Activated CD4-positive, alpha-beta T cell treated with anti-CD3 and anti-CD28 coated beads, Interleukin-2, amount 50 U/mL, for 48 hours (primary cell): ENCODE results near the gene FKBP1A.
"Not testable (repeated sequence)": the region's sequence is repeated elsewhere in the genome, so short reads cannot be mapped to it uniquely, and the experiment has no call there.

Source experiments
- DNase-seq, 2 experiments: peaks; one replicate each; pipeline ENCODE4 v3.0.0-alpha.2; 2020

FKBP1A gene

DNA sequence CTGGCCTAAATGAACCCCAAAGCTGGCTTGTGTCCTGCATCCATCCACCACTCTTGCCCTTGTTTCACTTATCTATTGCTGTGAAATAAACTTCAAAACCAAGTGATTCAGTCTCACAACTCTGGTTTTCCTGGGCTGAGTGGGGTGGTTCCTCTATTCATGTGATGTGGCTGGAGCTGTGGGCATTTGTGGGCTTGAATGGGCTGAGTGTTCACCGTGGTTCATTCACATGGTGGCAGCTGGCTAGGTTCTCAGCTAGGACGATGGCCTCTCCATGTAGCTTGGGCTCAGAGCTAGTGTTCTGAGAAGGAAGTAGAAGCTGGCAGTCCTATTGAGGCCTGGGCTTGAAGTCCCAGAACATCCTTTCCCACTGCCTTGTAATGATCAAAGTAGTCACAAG is 30.4 kb downstream of the FKBP1A start:
- DNase-seq: peak in 1 of 2 experiments; percentile 33

DNA sequence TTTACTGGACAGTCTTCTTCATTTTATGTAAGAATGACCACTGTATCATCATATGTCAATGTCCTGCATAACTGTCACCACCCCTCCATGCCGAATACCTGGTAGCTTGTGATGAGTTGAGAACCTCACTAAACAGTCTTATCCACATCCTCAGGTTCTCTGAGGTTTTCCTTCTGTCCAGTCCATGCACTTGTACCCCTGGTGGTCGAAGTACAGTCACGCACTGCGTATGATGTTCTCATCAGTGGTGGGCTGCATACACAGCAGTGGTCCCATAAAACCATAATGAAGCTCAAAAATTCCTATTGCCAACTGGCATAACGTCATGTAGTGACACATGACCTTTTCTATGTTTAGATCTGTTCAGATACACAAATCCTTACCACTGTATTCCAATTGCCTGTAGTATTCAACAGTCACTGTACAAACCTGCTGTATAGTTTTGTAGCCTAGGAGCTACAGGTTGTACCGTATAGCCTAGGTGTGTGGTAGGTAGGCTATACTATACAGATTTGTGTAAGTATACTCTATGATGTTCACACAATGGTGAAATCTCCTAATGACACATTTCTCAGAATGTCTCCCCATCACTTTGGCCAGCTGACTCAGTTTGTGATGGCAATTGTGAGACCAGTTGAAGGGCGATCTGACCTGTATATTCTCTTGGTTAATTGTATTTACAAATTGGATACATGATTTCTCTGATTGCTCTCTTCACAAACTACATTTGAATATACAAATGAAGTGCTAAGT is 32.6 kb downstream of the FKBP1A start:
- DNase-seq: no peak

DNA sequence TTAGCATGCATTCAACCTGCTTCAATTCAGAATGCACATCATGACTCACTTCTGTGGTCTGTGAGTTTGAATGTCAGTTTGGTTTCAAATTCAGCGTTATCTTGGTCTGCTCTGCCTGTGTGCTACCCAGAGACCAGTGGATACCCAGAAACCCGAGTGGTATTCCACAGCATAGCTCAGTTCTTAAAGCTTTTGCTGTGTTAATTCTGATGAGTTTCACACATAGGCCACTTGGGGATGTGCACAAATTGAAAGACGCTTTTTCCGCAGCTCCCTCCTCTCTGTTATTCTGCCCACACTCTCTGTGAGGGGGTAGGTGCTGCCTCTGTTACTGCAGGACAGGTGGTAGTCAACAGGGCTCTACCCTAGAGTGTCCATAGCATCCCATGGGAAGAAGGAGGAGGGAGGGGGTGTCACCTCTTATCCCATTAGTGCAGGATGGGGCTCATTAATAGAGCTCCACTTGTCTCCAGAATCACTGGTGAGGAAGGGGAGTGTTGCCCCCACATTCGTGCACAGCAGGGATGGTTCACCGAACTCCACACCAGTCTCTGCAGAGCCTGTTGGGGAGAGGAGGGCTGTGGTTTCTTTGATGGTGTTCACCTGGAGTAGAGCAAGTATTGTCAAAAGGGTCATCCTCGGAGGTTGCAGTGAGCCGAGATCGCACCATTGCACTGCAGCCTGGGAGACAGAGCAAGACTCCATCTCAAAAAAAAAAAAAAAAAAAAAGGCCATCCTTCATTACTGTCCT is 34.8 kb downstream of the FKBP1A start:
- peak; percentile 12 to 52 for DNase-seq

DNA sequence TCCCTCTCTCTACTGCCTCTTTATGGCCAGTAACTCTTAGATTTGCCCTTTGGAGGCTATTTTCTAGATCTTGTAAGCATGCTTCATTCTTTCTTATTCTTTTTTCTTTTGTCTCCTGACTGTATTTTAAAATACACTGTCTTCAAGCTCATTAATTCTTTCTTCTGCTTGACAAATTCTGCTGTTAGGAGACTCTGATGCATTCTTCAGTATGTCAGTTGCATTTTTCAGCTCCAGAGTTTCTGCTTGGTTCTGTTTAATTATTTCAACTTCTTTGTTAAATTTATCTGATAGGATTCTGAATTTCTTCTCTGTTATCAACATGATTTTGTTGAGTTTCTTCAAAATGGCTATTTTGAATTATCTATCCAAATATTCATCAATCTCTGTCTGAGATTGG is 38.9 kb downstream of the FKBP1A start:
- DNase-seq: no peak

DNA sequence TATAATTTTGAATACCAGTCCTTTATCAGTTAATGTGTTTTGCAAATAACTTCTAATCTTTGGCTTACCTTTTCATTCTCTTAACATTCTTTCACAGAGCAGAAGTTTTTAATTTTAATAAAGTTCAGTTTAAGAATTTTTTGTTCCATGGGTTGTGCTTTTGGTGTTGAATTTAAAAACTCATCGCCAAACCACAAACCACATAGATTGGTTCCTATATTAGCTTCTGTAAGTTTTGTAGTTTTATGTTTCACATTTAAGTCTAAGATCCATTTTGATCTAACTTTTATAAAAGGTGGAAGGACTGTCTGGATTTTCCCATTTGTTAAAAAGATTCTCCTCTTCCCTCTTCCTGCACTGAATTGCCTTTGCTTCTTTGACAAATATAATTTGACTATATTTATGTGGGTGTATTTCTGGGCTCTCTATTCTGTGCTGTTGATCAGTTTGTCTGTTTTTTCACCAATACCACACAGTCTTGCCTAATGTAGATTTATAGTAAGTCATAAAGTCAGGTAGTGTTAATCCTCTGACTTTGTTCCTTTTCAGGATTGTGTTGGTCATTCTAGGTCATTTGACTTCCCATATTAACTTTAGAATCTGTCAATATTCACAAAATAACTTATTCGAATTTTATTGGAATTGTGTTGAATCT is 46.4 kb downstream of the FKBP1A start:
- DNase-seq: no peak

DNA sequence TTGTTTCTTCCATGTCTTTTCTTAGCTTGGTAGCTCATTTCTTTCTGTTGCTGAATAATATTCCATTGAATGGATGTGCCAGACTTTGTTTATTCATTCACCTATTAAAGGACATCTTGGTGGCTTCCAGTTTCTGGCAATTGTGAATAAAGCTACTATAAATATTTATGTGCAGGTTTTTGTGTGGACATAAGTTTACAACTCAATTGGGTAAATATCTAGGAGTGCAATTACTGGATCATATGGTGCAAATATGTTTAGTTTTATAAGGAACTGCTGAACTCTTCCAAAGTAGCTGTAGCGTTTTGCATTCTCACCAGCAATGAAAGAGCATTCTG is 47.1 kb downstream of the FKBP1A start:
- DNase-seq: no peak

DNA sequence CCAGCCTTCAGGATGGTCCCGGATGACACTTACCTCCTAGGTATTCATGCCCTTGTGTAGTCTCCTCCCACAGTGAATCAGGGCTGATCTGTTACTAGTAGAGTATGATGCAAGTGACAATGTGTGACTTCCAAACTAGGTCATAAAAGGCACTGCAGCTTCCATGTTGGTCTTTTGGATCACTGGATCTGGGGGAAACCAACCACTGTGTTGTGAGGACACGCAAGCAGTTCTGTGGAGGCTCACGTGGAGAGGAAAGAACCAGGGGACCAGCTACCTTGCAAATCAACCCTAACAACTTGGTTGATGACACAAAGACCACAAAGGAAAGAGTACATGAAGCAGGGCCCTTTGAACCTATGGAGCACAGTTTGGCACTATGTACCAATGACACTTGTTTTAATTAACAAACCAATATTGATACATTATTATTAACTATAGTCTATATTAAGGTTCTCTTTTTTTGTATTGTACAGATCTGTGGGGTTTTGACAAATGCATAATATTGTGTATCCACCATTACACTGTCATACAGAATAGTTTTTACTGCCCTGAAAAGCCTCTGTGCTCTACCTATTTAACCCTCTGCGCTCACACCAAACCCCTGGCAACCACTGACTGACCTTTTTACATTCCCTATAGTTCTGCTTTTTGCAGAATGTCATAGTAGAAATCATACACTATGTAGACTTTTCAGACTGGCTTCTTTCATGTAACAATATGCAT is 47.7 kb downstream of the FKBP1A start:
- DNase-seq: peak in 1 of 2 experiments; percentile 2

DNA sequence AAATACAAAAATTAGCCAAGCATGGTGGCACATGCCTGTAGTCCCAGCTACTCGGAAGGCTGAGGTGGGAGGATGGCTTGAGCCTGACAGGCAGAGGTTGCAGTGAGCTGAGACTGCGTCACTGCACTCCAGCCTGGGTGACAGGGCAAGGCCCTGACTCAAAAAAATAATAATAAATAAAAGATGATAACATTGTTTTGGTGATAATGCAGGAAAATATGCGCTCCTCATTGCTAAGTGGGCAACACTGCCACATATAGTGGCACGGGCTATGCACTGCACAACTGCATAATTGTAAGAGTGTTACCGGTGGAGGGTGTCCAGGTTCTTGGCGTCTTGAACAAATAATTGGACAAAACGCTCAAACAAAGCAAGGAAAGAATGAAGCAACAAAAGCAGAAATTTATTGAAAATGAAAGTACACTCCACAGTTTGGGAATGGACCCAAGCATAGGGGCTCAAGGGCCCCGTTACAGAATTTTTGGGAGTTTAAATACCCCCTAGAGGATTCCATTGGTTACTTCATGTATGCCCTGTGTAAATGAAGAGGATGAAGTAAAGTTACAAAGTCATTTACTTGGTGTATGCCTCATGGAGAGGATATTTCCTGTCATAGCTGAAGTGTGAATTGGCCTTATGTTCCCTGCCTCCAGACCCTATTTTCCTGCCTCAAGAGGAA is 49.3 kb downstream of the FKBP1A start:
- DNase-seq: not testable (repeated sequence)

DNA sequence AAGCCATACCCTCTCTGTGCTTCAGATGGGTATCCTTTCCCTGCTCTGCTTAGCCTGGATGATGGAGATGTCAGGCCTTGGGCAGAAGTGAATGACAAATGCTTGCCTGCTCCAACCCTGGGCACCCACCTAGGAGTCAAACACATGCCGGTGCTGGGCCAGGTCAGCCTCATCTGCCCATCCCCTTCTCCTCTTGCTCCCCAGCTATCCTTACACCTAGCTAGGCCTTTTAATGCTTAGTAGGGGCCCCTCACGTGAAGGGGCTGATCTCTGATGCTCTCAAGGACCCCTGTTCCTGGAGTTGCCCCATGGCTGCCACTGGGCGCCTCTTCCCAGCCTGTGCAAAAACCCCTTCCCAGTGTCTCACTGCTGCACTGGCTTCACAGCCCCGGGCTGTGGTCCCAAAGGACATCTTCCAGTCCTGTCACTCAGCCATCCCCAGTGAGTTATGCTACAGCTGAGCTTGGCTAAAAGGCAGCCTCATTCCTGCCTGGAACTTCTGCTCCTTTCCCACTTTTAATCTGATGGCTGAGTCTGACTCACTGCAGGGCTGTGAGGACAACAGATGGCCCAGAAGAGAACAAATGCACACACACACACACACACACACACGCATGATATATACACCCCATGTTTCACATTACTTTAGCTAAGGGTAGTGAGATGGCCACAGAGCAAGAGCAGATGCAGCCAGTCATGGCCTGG is 51.1 kb downstream of the FKBP1A start:
- no peak for DNase-seq

DNA sequence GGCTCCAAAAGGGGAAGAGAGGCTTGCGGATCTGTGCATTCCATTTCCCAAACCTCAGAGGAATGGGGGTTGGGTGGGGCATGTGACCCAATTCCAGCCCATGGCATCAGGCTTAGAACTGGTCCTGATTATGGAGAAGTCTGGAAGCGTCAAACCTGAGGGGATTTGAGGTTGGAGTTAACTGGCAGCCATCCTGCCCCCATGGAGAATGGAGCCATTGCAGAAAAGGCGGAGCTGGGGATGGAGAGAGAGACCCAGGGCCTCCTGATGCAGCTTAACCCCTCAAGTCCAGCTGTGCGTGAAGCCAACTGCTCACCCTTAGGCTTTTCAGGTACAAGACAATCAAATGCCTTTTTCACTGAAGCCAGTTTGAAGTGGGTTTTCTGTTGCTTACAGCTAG is 54.1 kb downstream of the FKBP1A start:
- DNase-seq: no peak

DNA sequence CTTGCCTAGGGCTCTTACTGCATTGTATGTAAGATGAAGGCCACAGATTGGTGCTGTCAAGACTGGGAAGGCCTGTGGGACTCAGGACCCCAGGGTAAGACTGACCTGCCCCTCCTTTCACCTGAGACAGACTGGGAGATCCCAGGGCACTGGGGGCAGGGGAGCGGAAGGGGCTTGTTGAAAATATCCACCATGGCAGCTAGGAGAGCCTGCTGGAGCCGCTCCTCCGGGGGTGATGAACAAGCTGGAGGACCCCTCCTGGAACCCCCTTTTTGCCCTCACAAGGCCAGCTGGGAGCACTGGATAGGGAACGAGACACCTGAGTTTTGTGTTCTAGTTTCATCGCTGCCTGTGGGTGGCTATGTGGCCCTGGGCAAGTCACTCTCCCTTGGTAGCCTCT is 54.8 kb downstream of the FKBP1A start:
- no peak for DNase-seq

DNA sequence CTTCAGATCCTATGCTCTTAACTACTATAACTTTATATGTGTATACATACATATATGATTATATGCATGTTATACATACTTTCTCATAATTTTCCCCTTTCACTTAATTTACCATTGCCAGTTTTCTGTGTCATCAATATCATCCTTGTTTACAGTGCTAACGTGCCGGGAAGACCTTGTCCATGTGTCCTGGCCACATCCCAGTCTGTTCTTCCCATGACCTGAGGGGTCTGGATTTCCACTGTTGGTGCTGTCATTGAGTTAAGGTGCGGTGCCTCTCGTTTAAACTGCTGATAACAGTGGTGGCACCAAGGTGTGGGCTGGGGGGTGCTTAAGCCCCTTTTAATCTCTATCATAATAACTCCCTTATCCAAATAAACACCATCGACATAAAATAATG is 55.4 kb downstream of the FKBP1A start:
- no peak for DNase-seq

DNA sequence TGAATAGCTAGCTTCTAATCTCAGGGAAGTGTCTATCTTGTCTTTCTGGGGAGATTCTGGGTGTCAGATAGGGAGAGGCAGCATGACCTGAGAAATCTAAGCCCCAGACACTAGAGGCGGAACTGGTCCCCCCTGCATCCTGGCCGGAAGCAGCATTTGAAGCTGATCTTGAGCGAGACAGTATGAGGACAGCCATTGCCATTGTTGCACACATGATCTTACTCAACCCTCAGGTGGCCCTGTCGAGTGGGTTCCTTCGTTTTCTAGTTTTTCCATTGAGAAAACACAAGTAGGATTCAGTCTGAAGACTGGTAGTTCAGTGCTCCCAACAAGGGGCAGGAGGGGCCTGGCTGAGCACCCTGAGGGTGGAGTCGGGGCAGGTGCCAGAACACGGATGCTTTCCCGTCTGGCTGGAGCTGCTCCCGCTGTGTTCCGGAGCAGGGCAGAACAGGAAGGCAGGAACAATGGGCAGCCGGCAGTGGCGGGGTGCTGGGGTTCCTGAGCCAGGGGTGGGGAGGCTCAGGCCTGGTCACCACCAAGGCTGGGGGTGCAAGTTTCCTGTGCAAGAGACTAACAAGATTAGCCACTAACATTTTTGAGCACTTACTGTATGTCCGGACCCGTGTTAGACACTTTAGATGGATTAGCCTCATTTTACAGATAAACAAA is 56.0 kb downstream of the FKBP1A start:
- peak in 1 of 2 experiments; percentile 2 for DNase-seq

DNA sequence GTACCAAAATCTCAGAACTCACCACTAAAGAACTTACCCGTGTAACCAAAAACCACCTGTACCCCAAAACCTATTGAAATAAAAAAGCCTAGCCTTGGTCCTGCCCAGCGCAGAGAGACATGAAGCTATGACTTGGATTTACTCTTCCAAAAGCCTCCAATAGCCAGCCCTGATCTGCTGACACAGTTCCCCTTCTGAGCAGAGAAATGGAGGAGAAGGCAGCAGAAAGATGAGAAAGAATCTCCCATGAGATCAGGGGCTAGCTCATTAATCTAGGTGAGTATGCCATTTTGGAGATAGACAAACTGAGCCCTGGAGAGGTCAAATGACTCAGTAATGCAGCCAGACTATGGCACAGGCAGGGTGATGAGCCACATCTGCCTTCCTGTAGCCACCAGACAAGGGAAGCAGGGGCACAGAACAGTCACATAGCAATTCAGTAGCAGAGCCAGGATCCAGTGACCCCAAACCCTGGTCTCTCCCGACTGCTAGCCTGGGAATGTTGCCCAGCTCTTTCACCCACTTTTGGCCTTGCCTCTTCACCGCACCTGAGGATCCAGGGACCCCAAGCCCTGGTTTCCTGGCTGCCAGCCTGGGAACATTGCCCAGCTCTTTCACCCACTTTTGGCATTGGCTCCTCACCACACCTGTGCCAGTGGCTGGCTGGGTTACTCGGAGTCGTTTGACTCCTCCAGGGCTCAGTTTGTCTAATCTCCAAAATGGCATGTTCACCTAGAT is 56.7 kb downstream of the FKBP1A start:
- DNase-seq: peak in 1 of 2 experiments; percentile 11

DNA sequence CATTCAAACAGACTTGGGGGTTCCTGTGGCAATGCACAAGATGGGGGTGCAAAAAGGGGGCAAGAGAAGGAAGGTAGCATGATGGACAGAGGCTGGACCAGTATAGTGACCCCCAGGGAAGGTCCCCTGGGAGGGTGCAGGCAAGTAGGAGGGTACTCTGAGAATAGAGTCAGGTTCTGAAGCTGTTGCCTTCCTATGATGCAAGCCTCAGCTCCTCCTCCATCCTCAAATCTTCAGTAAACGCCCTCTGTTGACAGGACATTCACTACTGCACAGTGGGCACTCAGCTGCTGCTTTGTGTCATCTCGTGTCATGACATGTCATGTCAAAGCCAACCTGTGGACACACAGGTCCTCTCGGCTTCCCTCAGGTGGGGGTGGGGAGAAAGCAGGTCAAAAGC is 58.1 kb downstream of the FKBP1A start:
- peak in 1 of 2 experiments; percentile 3 for DNase-seq

DNA sequence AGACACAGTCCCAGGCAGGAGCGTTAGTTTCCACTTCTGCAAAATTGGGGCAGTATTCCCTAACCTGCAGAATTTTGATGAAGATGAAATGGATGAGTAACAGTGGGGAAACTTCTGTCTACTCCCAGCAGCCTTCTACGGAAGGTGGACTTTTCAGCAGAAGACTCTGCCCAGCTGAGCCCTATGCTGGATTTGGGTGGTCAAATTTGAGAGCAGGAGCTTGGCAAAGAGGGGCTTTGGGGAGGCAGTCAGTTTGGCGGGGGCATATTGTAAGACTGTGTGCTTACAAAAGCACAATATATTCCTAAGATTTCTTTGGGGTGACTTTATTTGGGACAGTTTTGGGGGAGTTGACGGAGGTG is 58.5 kb downstream of the FKBP1A start:
- no peak for DNase-seq

DNA sequence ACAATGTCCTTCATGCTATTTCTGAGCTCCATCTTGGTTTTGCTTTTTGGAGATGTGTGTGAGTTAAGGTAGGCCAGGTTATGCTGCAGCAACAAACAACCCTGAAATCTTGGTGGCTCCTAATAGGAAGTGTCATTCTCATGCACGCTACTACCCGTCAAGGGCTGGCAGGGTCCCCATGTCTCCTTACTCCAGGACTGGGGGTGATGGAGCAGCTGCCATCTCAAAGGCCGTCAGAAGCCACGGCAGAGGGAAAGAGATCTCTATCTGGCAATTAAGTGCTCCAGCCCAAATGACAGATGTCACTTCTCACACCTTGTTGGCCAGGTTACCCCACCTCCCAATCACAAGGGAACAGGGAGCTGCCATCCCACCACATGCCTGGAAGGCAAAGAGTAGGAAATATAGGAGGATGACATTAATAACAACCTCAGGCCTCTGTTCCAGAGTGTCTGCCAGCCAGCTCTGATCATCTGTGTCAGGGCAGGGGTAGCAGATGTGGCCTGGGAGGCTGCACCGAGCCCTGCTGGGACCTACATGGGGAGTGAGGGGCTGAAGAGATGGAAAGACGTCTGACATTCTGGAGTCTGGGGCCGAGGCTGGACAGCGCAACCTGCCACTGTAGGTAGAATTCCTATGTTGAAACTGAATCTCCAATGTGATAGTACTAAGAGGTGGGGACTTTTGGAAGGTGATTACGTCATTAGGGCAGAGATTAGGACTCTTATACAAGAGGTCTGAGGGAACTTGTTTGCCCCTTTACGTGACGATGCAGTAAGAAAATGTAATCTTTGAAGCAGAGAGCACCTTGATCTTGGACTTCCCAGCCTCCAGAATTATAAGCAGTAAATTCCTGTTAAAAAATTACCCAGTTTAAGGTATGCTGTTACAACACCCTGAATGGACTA is 59.1 kb downstream of the FKBP1A start:
- DNase-seq: peak in 1 of 2 experiments; percentile 1

DNA sequence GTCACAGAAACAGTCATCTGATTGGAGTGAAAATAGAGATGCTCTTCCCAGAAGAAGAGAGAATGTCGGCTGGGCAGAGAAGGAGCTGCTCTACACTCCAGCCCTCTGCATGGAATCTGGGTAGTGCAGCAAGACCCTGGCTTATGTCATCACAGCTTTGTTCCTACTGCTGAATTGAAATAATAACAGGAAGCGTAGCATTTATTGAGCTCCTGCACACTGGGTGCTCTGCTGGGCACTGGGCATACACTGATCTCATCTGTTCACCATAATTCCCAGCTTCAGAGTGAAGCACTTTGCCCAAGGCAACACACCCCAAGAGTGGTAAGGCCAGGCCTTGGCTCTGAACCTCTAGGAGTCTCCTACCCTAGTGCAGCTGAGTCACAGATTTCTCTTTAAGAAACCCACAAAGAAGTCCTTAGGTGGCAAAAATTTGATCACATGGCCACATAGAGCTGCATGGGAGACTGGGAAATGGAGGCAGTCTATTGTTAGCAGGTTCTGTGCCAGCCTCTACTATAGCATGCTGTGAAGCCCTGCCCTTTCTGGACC is 60.0 kb downstream of the FKBP1A start:
- peak in 1 of 2 experiments; percentile 3 for DNase-seq

DNA sequence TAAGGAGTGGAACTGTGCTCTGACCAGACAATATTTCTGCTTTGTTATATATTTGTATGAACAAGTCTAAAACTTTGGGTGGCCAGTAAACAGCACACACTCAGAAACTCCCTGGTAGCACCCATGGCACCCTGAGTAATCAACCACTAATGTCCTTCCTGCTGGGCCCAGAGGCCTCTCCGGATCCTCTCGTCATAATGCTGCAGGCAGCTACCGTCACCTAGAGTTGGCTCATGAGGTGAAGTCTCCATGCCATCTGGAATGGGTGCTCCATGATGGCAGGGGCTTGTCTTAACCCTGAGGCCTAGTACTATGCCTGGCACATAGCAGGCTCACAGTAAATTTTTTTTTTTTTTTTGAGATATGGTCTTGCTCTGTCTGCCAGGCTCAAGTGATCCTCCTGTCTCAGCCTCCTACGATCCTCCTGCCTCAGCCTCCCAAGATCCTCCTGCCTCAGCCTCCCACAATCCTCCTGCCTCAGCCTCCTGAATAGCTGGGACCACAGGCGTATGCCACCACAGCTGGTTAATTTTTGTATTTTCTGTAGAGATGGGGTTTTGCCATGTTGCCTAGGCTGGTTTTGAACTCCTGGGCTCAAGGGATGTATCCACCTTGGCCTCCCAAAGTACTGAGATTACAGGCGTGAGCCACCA is 60.9 kb downstream of the FKBP1A start:
- DNase-seq: peak in 1 of 2 experiments; percentile 2
